HFFc6 (cell line): ENCODE measurements around the gene OBP2A. TPM values are rescaled to one million over a fixed set of nuclear protein-coding genes. Genes with fewer than 3 reads are reported as not detected.
"Not testable (repeated sequence)": the region's sequence is repeated elsewhere in the genome, so short reads cannot be mapped to it uniquely, and the experiment has no call there.

Experiments
- DNase-seq: peaks from one replicate; pipeline ENCODE4 v3.0.0-alpha.2; 2018
- H3K27ac Mint-ChIP-seq: 2 replicates; pipeline ENCODE4 v1.8.0; 2020; ENCODE audit warnings: mild to moderate bottlenecking, mixed read lengths
- H3K27me3 Mint-ChIP-seq: 2 replicates; pipeline ENCODE4 v1.8.0; 2021; ENCODE audit warnings: mild to moderate bottlenecking, moderate library complexity, mixed read lengths; ENCODE audit not compliant: insufficient read depth
- H3K36me3 Mint-ChIP-seq: 2 replicates; pipeline ENCODE4 v1.8.0; 2021; ENCODE audit warnings: low read depth, mixed read lengths
- H3K4me1 Mint-ChIP-seq: 2 replicates; pipeline ENCODE4 v1.8.0; 2020; ENCODE audit warnings: low read depth, mixed read lengths
- H3K4me3 Mint-ChIP-seq: 2 replicates; pipeline ENCODE4 v1.8.0; 2020; ENCODE audit warnings: mild to moderate bottlenecking, moderate library complexity, mixed read lengths
- H3K9me3 Mint-ChIP-seq: 2 replicates; pipeline ENCODE4 v1.8.0; 2020; ENCODE audit warnings: mild to moderate bottlenecking, mixed read lengths
- total RNA-seq, 6 experiments: library from RNA; stranded (reverse); fragmentation: NEBNext Ultra II Directional; extraction: Animal tissue kit (Norgen Biotek cat#: 25700); gene quantifications; 2 replicates in 1 of 6; 3 replicates in 5 of 6; pipeline ENCODE4 v1.2.3, GENCODE V29; 2021
- TF ChIP-seq, protein P1 (sequence below): fragments of 200-600 bp; sonication (generic); IDR thresholded peaks from 2 replicates; pipeline ENCODE4 v1.5.0; 2021; ENCODE audit warnings: antibody characterized with exemption, mild to moderate bottlenecking

The OBP2A gene
- total RNA-seq, 6 experiments from 2014 or later, result not detected

DNA sequence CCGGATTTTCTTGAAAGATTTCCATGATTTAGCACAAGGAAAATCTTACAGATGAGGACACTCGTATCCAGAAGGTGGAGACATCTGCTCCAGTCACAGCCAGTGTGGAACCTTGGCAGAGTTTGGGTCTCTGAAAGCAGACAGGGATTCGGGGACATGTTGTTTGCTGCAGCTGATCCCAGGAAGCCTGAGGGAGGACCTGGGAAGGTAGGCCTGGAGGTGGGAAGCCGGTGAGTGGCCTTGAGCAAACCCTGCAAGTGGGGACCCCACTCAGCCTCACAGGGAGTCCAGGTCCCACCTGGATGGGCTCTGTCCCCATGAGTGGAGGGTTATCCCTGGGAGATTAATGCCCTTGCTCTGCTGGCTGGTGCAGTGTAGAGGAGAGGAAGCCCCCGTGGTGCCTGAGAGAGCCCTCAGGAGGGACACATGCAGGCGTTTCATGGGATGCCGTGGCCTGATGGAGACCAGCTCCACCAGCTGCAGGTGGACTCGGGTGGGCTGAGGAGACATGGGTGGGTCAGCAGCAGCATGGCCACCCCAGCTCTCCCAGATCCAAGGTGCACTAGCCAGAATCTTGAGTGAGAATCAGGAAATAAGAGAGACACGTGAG is 37.6 kb upstream of the OBP2A start:
- Mint-ChIP-seq H3K4me1 (peaks cover 14% of the 10 kb centered on the region), H3K36me3 (peaks cover 4% of the 10 kb centered on the region; the same call in 1 of the 2 replicates), H3K27me3 (peaks cover 8% of the 10 kb centered on the region), H3K9me3 (no peaks in the 10 kb centered on the region), H3K27ac (no peak overlapping the region), H3K4me3 (no peak overlapping the region)
- TF ChIP-seq, protein P1, sequence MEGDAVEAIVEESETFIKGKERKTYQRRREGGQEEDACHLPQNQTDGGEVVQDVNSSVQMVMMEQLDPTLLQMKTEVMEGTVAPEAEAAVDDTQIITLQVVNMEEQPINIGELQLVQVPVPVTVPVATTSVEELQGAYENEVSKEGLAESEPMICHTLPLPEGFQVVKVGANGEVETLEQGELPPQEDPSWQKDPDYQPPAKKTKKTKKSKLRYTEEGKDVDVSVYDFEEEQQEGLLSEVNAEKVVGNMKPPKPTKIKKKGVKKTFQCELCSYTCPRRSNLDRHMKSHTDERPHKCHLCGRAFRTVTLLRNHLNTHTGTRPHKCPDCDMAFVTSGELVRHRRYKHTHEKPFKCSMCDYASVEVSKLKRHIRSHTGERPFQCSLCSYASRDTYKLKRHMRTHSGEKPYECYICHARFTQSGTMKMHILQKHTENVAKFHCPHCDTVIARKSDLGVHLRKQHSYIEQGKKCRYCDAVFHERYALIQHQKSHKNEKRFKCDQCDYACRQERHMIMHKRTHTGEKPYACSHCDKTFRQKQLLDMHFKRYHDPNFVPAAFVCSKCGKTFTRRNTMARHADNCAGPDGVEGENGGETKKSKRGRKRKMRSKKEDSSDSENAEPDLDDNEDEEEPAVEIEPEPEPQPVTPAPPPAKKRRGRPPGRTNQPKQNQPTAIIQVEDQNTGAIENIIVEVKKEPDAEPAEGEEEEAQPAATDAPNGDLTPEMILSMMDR, result no peak
- no peak for DNase-seq

DNA sequence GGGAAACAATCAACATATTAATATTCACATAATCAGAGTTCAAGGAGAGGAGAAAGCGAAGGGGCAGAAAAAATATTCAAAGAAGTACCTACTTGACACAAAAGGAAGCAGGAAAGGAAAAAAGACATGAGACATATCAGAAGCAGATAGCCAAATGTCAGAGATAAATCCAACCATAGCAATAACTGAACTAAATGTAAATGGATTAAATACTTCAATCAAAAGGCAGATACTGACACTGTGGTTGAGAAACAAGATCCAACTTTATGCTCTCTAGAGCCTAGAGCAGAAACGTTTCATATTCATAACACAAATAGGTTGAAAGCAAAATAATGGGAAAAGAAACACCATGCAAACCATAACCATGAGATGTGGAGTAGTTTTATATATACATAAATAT is 36.5 kb upstream of the OBP2A start:
- no peaks in the 10 kb centered on the region for H3K9me3 Mint-ChIP-seq
- H3K36me3 Mint-ChIP-seq, result no peaks in the 10 kb centered on the region
- no peak for DNase-seq
- no peak overlapping the region for H3K4me3 Mint-ChIP-seq
- H3K27me3 Mint-ChIP-seq, result peaks cover 10% of the 10 kb centered on the region
- TF ChIP-seq, protein P1, result no peak
- peaks cover 14% of the 10 kb centered on the region for H3K4me1 Mint-ChIP-seq
- no peak overlapping the region for H3K27ac Mint-ChIP-seq

DNA sequence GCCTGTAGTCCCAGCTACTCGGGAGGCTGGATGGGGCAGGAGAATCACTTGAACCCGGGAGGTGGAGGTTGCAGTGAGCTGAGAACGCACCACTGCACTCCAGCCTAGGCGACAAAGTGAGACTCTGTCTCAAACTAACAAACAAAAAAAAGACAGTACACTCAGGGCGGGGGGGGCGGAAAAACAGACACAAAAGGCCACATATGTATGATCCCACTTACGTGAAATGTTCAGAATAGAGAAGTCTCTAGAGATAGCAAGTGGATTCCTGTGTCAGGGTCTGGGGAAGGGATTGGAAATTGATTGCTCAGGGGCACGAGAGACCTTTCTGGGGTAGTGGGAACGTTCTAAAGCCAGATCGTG is 33.7 kb upstream of the OBP2A start:
- Mint-ChIP-seq H3K4me1 (peaks cover 14% of the 10 kb centered on the region), H3K27ac (no peak overlapping the region), H3K36me3 (no peaks in the 10 kb centered on the region), H3K27me3 (peaks cover 10% of the 10 kb centered on the region), H3K4me3 (no peak overlapping the region), H3K9me3 (no peaks in the 10 kb centered on the region)
- DNase-seq, result no peak
- TF ChIP-seq, protein P1, result no peak

DNA sequence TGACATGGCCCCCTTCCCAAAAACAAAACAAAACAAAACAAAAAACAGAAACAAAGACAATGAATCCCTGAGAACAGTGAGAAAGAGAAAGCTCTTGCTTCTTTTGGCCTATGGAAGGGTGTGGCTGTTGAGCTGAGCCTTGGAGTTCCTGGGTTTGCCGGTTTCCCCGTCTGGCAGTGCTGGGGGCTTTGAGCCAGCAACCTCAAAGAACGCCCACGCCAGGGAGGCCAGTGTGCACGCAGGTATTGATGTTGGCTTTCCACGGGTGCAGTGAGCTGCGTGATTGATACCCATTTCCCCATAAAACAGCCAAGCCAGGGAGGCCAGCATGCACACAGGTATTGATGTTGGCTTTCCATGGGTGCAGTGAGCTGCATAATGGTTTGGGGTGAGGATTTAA is 33.0 kb upstream of the OBP2A start:
- Mint-ChIP-seq H3K9me3 (no peaks in the 10 kb centered on the region), H3K4me3 (no peak overlapping the region), H3K36me3 (no peaks in the 10 kb centered on the region), H3K27ac (no peak overlapping the region), H3K4me1 (peaks cover 14% of the 10 kb centered on the region), H3K27me3 (peaks cover 13% of the 10 kb centered on the region)
- no peak for DNase-seq
- TF ChIP-seq, protein P1, result no peak

DNA sequence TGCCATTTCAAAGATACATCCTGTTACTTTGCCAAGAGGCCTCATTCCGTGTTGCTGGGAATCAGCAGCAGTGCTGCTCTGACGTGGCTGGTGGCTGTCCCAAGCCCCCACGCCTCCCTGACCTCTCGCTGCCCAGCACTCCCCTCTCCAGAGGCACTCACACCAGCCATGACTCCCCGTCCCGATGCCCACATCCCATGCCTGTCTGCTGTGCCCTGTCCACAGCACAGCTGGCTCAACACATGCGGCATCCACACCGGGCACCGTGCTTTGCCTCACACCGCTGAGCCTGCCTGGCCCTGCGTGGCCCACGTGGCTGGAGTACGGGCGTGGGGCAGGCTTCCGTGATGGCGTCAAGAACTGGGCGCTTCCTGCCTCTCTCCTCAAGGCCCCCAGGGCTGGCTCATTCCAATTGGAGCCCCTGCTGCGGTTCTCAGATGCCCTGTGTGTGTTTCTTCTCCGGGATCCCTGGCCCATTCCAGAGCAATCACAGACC is 32.5 kb upstream of the OBP2A start:
- Mint-ChIP-seq H3K36me3 (no peaks in the 10 kb centered on the region), H3K27me3 (peaks cover 14% of the 10 kb centered on the region), H3K4me3 (no peak overlapping the region), H3K27ac (no peak overlapping the region), H3K4me1 (peaks cover 14% of the 10 kb centered on the region), H3K9me3 (no peaks in the 10 kb centered on the region)
- TF ChIP-seq, protein P1, result no peak
- DNase-seq, result no peak

DNA sequence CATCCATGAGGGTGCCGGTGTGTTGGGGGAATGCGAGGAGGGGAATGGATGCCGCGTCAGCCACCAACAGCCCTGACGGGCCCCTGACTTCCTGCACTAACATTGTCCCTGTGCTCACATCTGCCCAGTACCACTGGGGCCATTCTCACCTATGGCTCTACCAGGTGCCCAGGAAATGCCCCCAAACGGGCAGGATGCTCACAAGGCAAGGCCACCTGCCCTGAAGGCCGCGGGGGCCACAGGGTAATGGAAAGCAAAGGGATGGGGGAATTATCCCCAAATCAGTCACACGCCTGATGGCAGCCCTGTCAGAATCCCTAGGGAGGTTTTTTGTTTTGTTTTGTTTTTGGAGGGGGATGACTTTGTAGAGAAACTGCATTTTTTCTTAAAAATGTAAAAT is 32.0 kb upstream of the OBP2A start:
- not testable (repeated sequence) for H3K27ac Mint-ChIP-seq, DNase-seq, H3K36me3 Mint-ChIP-seq, H3K4me3 Mint-ChIP-seq, H3K9me3 Mint-ChIP-seq
- Mint-ChIP-seq H3K4me1 (peaks cover 14% of the 10 kb centered on the region), H3K27me3 (peaks cover 19% of the 10 kb centered on the region)
